A549 (cell line): Measurements from ENCODE around the gene WDR45B. TPM values are rescaled to one million over a fixed set of nuclear protein-coding genes. Genes with fewer than 3 reads are reported as not detected.

Experiments
- ATAC-seq, 2 experiments: fragments of 200-7000 bp in 1 of 2; fragments of >200 bp in 1 of 2; cut with Nextera tagmentation in 1 of 2; cut with Tn5 transposase in 1 of 2; 3 replicates each; pipeline versions ENCODE4 v1.8.0 to v1.9.1; 2018 to 2020; ENCODE audit warnings: mild to moderate bottlenecking in 1 of 2, moderate library complexity in 1 of 2
- CTCF ChIA-PET: fragments of 300-600 bp; sonication (Branson Sonifier 250); formaldehyde crosslinking; extraction: SDS; loops from one replicate; lab custom pipeline; 2021; ENCODE audit warnings: antibody characterized with exemption, inconsistent platforms; lab: Yijun Ruan, JAX
- POLR2A ChIA-PET: fragments of 350-600 bp; formaldehyde crosslinking; extraction: SDS; loops from one replicate; lab custom pipeline; 2021; ENCODE audit warnings: antibody characterized with exemption, inconsistent platforms; lab: Yijun Ruan, JAX
- DNase-seq, 2 experiments: peaks; one replicate each; pipeline versions ENCODE4 v3.0.0 to v3.0.0-alpha.2; 2011 to 2016; ENCODE audit warnings: low read depth in 1 of 2, low spot score in 1 of 2
- FAIRE-seq: peaks from 2 replicates; lab custom pipeline; 2011; peaks lifted over from hg19 to GRCh38; lab: Jason Lieb, UNC
- H3K27ac ChIP-seq, 2 experiments: fragments of >200 bp; sonication (Bioruptor Twin); formaldehyde crosslinking; 3 replicates each; pipeline ENCODE4 v1.5.1; 2016 to 2017
- H3K4me1 ChIP-seq: fragments of >200 bp; sonication (Bioruptor Twin); formaldehyde crosslinking; 3 replicates; pipeline ENCODE4 v1.6.1; 2016
- H3K4me2 ChIP-seq: fragments of >200 bp; sonication (Bioruptor Twin); formaldehyde crosslinking; 3 replicates; pipeline ENCODE4 v1.6.1; 2016
- H3K4me3 ChIP-seq: fragments of >200 bp; sonication (Bioruptor Twin); formaldehyde crosslinking; 3 replicates; pipeline ENCODE4 v1.5.1; 2016
- H3K9me3 ChIP-seq: fragments of >200 bp; sonication (Bioruptor Twin); formaldehyde crosslinking; 3 replicates; pipeline ENCODE4 v1.6.1; 2016
- ATOH8 ChIP-seq: fragments of 250-450 bp; sonication (Bioruptor Pico); IDR thresholded peaks from 2 replicates; pipeline ENCODE4 v1.5.0; 2020; ENCODE audit warnings: low read depth, mild to moderate bottlenecking, moderate library complexity
- CTCF ChIP-seq: fragments of >200 bp; sonication (Bioruptor Twin); formaldehyde crosslinking; IDR thresholded peaks from 3 replicates; pipeline ENCODE4 v1.5.1; 2016
- E2F6 ChIP-seq: IDR thresholded peaks from 2 replicates; pipeline ENCODE4 v1.6.1; 2012; ENCODE audit warnings: low read depth, borderline replicate concordance
- HOXA7 ChIP-seq: fragments of 250-450 bp; sonication (Bioruptor Pico); IDR thresholded peaks from 2 replicates; pipeline ENCODE4 v1.5.0; 2020; ENCODE audit warnings: mild to moderate bottlenecking, moderate library complexity
- HOXB13 ChIP-seq: fragments of 250-450 bp; sonication (Bioruptor Pico); IDR thresholded peaks from 2 replicates; pipeline ENCODE4 v1.5.0; 2020; ENCODE audit warnings: low read depth, mild to moderate bottlenecking, moderate library complexity
- JUNB ChIP-seq: fragments of >200 bp; sonication (Bioruptor Twin); formaldehyde crosslinking; IDR thresholded peaks from 2 replicates; pipeline ENCODE4 v1.6.1; 2016
- KDM1A ChIP-seq: fragments of 200-600 bp; sonication (generic); IDR thresholded peaks from 2 replicates; pipeline ENCODE4 v1.6.1; 2016; ENCODE audit warnings: low read depth, mild to moderate bottlenecking
- NR3C1 ChIP-seq: fragments of >200 bp; sonication (Bioruptor Twin); formaldehyde crosslinking; IDR thresholded peaks from 3 replicates; pipeline ENCODE4 v1.6.1; 2017
- POLR2AphosphoS2 ChIP-seq: conservative IDR thresholded peaks from 2 replicates; pipeline ENCODE4 v1.6.1; 2012; ENCODE audit warnings: low read length, improper control_type of control experiment, inconsistent platforms
- REST ChIP-seq: fragments of 200-600 bp; sonication (generic); IDR thresholded peaks from 2 replicates; pipeline ENCODE4 v1.6.1; 2016; ENCODE audit warnings: antibody characterized with exemption, mild to moderate bottlenecking, moderate library complexity
- SMC3 ChIP-seq: fragments of >200 bp; sonication (Bioruptor Twin); formaldehyde crosslinking; IDR thresholded peaks from 3 replicates; pipeline ENCODE4 v1.6.1; 2018; ENCODE audit warnings: inconsistent platforms
- SREBF2 ChIP-seq: fragments of 450-650 bp; IDR thresholded peaks from 2 replicates; pipeline ENCODE4 v1.6.1; 2014; ENCODE audit warnings: mild to moderate bottlenecking, moderate library complexity
- USF2 ChIP-seq: fragments of 450-650 bp; IDR thresholded peaks from 2 replicates; pipeline ENCODE4 v1.6.1; 2014; ENCODE audit warnings: antibody characterized with exemption
- ZSCAN20 ChIP-seq: fragments of 250-450 bp; sonication (Bioruptor Pico); IDR thresholded peaks from 2 replicates; pipeline ENCODE4 v1.8.0; 2022; ENCODE audit warnings: mild to moderate bottlenecking, moderate library complexity
- WGBS: methylation state at CpG from one replicate; pipeline ENCODE4 v1.1.6; 2017; ENCODE audit errors: missing lambda C conversion rate; 5-methylcytosine and 5-hydroxymethylcytosine counted together
- polyA plus RNA-seq, 4 experiments: library from polyadenylated mRNA; depleted of rRNA in 3 of 4; stranded (reverse); fragments of >200 nt; fragmentation: RNase III in 1 of 4; extraction: RNeasy Plus Mini Kit Qiagen cat#74134 plus additional on column Dnase treatment in 1 of 4; gene quantifications; 2 replicates in 3 of 4; 3 replicates in 1 of 4; pipeline ENCODE4 v1.2.3, GENCODE V29; 2011 to 2017

WDR45B gene
- polyA plus RNA-seq, 2 of the 4 experiments (the other 2 are of a cell fraction) = 88.2 to 124 TPM

- FAIRE-seq = no peak
These were observed 13.8 kb upstream of the WDR45B start for GRCh38 chr17:82661717-82662683.

More at GRCh38 chr17:82661717-82662683, 13.8 kb upstream of the WDR45B start:
- CTCF ChIA-PET = interaction anchor here (0.9 to 19.3 kb wide), 4 partner anchors 11 to 110 kb away, joined by 4 to 450 read pairs (median 4); no protein-coding TSS in a partner anchor
- no peaks in the 10 kb centered on the region for H3K9me3 ChIP-seq
- no peaks in the 10 kb centered on the region for H3K4me1 ChIP-seq
- no peak overlapping the region for H3K4me3 ChIP-seq
- DNase-seq = no peak
- ATAC-seq = no peak; a peak in 1 of 6 replicates
- H3K4me2 ChIP-seq = no peak overlapping the region
- no peak overlapping the region for H3K27ac ChIP-seq
- POLR2A ChIA-PET = interaction anchor here (1.4 kb wide), 1 partner anchor 55 kb away, joined by 3 read pairs; the partner anchor contains the start of gene FN3KRP
- TF ChIP-seq HOXB13 (CRISPR knock-in tag) (no peak), CTCF (no peak), NR3C1 (no peak), REST (no peak), SREBF2 (no peak), JUNB (no peak), KDM1A (no peak), POLR2AphosphoS2 (no peak), SMC3 (no peak), ZSCAN20 (CRISPR knock-in tag) (no peak), USF2 (no peak), ATOH8 (CRISPR knock-in tag) (no peak), E2F6 (no peak), HOXA7 (CRISPR knock-in tag) (no peak)
- 83% methylated on average over 29 of the region's 31 CpGs for WGBS
